HCT116 (cell line): ENCODE measurements around the gene TM4SF4. TPM values are rescaled to one million over a fixed set of nuclear protein-coding genes. Genes with fewer than 3 reads are reported as not detected.

Source experiments
- ATAC-seq: fragments of 200-7000 bp; cut with Tn5 transposase; 2 replicates; pipeline ENCODE4 v1.9.1; 2020; ENCODE audit warnings: mild to moderate bottlenecking, moderate library complexity
- BruUV-seq: library from RNA; stranded (reverse); fragments of 400-500 nt; replicated peaks from 2 replicates; lab custom pipeline; 2021; lab: Mats Ljungman, UMichigan
- CTCF ChIA-PET: fragments of 300-600 bp; sonication (Branson Sonifier 250); formaldehyde crosslinking; loops from one replicate; lab custom pipeline; 2021; ENCODE audit warnings: antibody characterized with exemption; lab: Charles Lee
- POLR2A ChIA-PET: fragments of 300-600, 350-600 bp; sonication (Branson Sonifier 250); formaldehyde crosslinking; loops from one replicate; lab custom pipeline; 2021; ENCODE audit warnings: antibody characterized with exemption; lab: Charles Lee
- RAD21 ChIA-PET, 2 experiments: fragments of 300-600 bp; sonication (Branson Sonifier 250); formaldehyde crosslinking; loops; one replicate each; lab custom pipeline; 2023; ENCODE audit warnings: low total read pairs in 2 of 2; ENCODE audit not compliant: uncharacterized antibody in 2 of 2, unreplicated experiment in 2 of 2, low non-redundant PET in 1 of 2; lab: Charles Lee
- DNase-seq: peaks from one replicate; pipeline ENCODE4 v3.0.0-alpha.2; 2010; ENCODE audit warnings: low read depth, low spot score
- H2AFZ ChIP-seq: fragments of 200-600 bp; shearing (Covaris generic), sonication (generic); 2 replicates; pipeline ENCODE4 v1.6.1; 2017; ENCODE audit warnings: low read depth, mixed run types, mixed read lengths, antibody characterized with exemption, low read length; ENCODE audit not compliant: poor library complexity, severe bottlenecking
- H3K27ac ChIP-seq: 2 replicates; pipeline ENCODE4 v1.5.1; 2012; ENCODE audit warnings: low read depth, low read length
- H3K27me3 ChIP-seq: fragments of 200-600 bp; sonication (generic); 2 replicates; pipeline ENCODE4 v1.6.1; 2016; ENCODE audit warnings: mixed run types, low read length, mixed read lengths; ENCODE audit not compliant: insufficient read depth
- H3K36me3 ChIP-seq, 2 experiments: fragments of 200-500 bp in 1 of 2; fragments of 200-600 bp in 1 of 2; sonication (Bioruptor generic) in 1 of 2; sonication (generic) in 1 of 2; 2 replicates each; pipeline versions ENCODE4 v1.5.1 to v1.6.1; 2014 to 2016; ENCODE audit warnings: low read length in 2 of 2, inconsistent platforms in 1 of 2, mixed read lengths in 1 of 2, mixed run types in 1 of 2; ENCODE audit not compliant: insufficient read depth in 2 of 2, control insufficient read depth in 1 of 2
- H3K4me1 ChIP-seq, 2 experiments: fragments of 200-600 bp in 1 of 2; sonication (generic) in 1 of 2; 2 replicates each; pipeline versions ENCODE4 v1.5.1 to v1.6.1; 2012 to 2017; ENCODE audit warnings: low read length in 2 of 2, inconsistent platforms in 1 of 2, mild to moderate bottlenecking in 1 of 2, mixed read lengths in 1 of 2, mixed run types in 1 of 2, moderate library complexity in 1 of 2; ENCODE audit not compliant: insufficient read depth in 2 of 2, control insufficient read depth in 1 of 2
- H3K4me2 ChIP-seq: fragments of 200-600 bp; sonication (generic); 2 replicates; pipeline ENCODE4 v1.6.1; 2017; ENCODE audit warnings: mixed run types, low read length, mixed read lengths
- H3K4me3 ChIP-seq, 2 experiments: fragments of 200-600 bp in 1 of 2; sonication (generic) in 1 of 2; replicated peaks in 1 of 2; 2 replicates each; pipeline ENCODE4 v1.5.1; 2011 to 2016; ENCODE audit warnings: low read length in 2 of 2, control low read depth in 1 of 2, low read depth in 1 of 2, mild to moderate bottlenecking in 1 of 2, mixed read lengths in 1 of 2, mixed run types in 1 of 2
- H3K79me2 ChIP-seq: fragments of 200-600 bp; sonication (generic); 2 replicates; pipeline ENCODE4 v1.6.1; 2017; ENCODE audit warnings: mild to moderate bottlenecking, mixed run types, low read length, moderate library complexity, mixed read lengths; ENCODE audit not compliant: insufficient read depth
- H3K9ac ChIP-seq: fragments of 200-600 bp; sonication (generic); 2 replicates; pipeline ENCODE4 v1.6.1; 2016; ENCODE audit warnings: low read length, mixed read lengths
- H3K9me2 ChIP-seq: fragments of 200-600 bp; sonication (generic), shearing (Covaris generic); 2 replicates; pipeline ENCODE4 v1.6.1; 2017; ENCODE audit warnings: mixed run types, mild to moderate bottlenecking, moderate library complexity; ENCODE audit not compliant: insufficient read depth
- H3K9me3 ChIP-seq, 2 experiments: fragments of 200-500 bp in 1 of 2; fragments of 200-600 bp in 1 of 2; sonication (Bioruptor generic) in 1 of 2; sonication (generic) in 1 of 2; 2 replicates each; pipeline ENCODE4 v1.6.1; 2014 to 2017; ENCODE audit warnings: low read length in 2 of 2, mixed read lengths in 2 of 2, inconsistent platforms in 1 of 2, low read depth in 1 of 2, mild to moderate bottlenecking in 1 of 2, mixed run types in 1 of 2, moderate library complexity in 1 of 2; ENCODE audit not compliant: control insufficient read depth in 1 of 2, insufficient read depth in 1 of 2
- H4K20me1 ChIP-seq: fragments of 200-600 bp; sonication (generic), shearing (Covaris generic); 2 replicates; pipeline ENCODE4 v1.6.1; 2017; ENCODE audit warnings: mixed run types, mild to moderate bottlenecking, moderate library complexity; ENCODE audit not compliant: insufficient read depth
- CBX3 ChIP-seq: IDR thresholded peaks from 2 replicates; pipeline ENCODE4 v1.6.1; 2012; ENCODE audit warnings: low read depth
- CEBPB ChIP-seq: IDR thresholded peaks from 2 replicates; pipeline ENCODE4 v1.6.1; 2012; ENCODE audit warnings: low read depth
- CTCF ChIP-seq, 3 experiments: fragments of 200-600 bp in 1 of 3; sonication (generic) in 1 of 3; IDR thresholded peaks in 2 of 3; conservative IDR thresholded peaks in 1 of 3; 2 replicates each; pipeline ENCODE4 v1.5.1; 2012 to 2017; ENCODE audit warnings: low read depth in 2 of 3, low read length in 2 of 3, antibody characterized with exemption in 1 of 3, borderline replicate concordance in 1 of 3, control low read depth in 1 of 3, mild to moderate bottlenecking in 1 of 3, mixed read lengths in 1 of 3, mixed run types in 1 of 3, moderate library complexity in 1 of 3; ENCODE audit not compliant: insufficient read depth in 1 of 3
- EZH2 ChIP-seq: fragments of 200-600 bp; sonication (generic); IDR thresholded peaks from 2 replicates; pipeline ENCODE4 v1.6.1; 2017; ENCODE audit warnings: antibody characterized with exemption, mixed run types
- EZH2phosphoT487 ChIP-seq: fragments of 200-600 bp; IDR thresholded peaks from 2 replicates; pipeline ENCODE4 v1.6.1; 2018; ENCODE audit warnings: antibody characterized with exemption, borderline replicate concordance
- FOSL1 ChIP-seq: IDR thresholded peaks from 2 replicates; pipeline ENCODE4 v1.6.1; 2012; ENCODE audit warnings: low read depth
- JUND ChIP-seq: IDR thresholded peaks from 2 replicates; pipeline ENCODE4 v1.6.1; 2012
- MAX ChIP-seq: IDR thresholded peaks from 2 replicates; pipeline ENCODE4 v1.6.1; 2012
- POLR2AphosphoS5 ChIP-seq: IDR thresholded peaks from 2 replicates; pipeline ENCODE4 v1.6.1; 2011; ENCODE audit warnings: mild to moderate bottlenecking, low read depth, low read length, moderate library complexity
- RAD21 ChIP-seq: IDR thresholded peaks from 2 replicates; pipeline ENCODE4 v1.6.1; 2012; ENCODE audit warnings: low read depth, mild to moderate bottlenecking
- SP1 ChIP-seq: IDR thresholded peaks from 2 replicates; pipeline ENCODE4 v1.6.1; 2012; ENCODE audit warnings: low read depth
- SRF ChIP-seq: IDR thresholded peaks from 2 replicates; pipeline ENCODE4 v1.6.1; 2012; ENCODE audit warnings: low read depth
- TCF7L2 ChIP-seq: IDR thresholded peaks from 2 replicates; pipeline ENCODE4 v1.7.0; 2011; ENCODE audit warnings: borderline replicate concordance, inconsistent platforms; ENCODE audit not compliant: insufficient read depth, insufficient read length; ENCODE audit errors: extremely low read depth
- ZBTB33 ChIP-seq: IDR thresholded peaks from 2 replicates; pipeline ENCODE4 v1.6.1; 2011; ENCODE audit warnings: mild to moderate bottlenecking, low read length, moderate library complexity; ENCODE audit not compliant: insufficient replicate concordance; ENCODE audit errors: extremely low read depth
- ZNF274 ChIP-seq: fragments of 200-500 bp; sonication (Bioruptor generic); IDR thresholded peaks from 2 replicates; pipeline ENCODE4 v1.6.1; 2014; ENCODE audit warnings: mild to moderate bottlenecking, low read depth, low read length, inconsistent platforms
- intact Hi-C: fragments of 100-400 bp; cut with micrococcal nuclease; formaldehyde crosslinking; loops from 2 replicates; pipeline ENCODE4 v1.10.0; 2022
- total RNA-seq: library from RNA; stranded (reverse); gene quantifications from one replicate; pipeline ENCODE4 v1.2.1, GENCODE V29; 2021; ENCODE audit not compliant: unreplicated experiment

The TM4SF4 gene
- total RNA-seq, 1 experiment from 2014 or later, result 0.91 TPM

GRCh38 chr3:149486726-149487125 is 12.2 kb downstream of the TM4SF4 start:
- Histone ChIP-seq H3K4me3 (no peak overlapping the region), H3K4me1 (peaks cover 0 to 9% of the 10 kb centered on the region in 2 experiments; a peak in 1 of 4 replicates), H3K36me3 (no peaks in the 10 kb centered on the region), H3K79me2 (no peaks in the 10 kb centered on the region), H4K20me1 (no peaks in the 10 kb centered on the region), H2AFZ (no peak overlapping the region), H3K27me3 (no peaks in the 10 kb centered on the region), H3K9me3 (peaks cover 0 to 3% of the 10 kb centered on the region in 2 experiments; a peak in 1 of 4 replicates), H3K9ac (no peak overlapping the region), H3K27ac (no peak overlapping the region), H3K9me2 (no peaks in the 10 kb centered on the region), H3K4me2 (no peak overlapping the region)
- ATAC-seq (no peak), DNase-seq (no peak)
- TF ChIP-seq ZNF274 (no peak), CBX3 (no peak), MAX (no peak), SRF (no peak), RAD21 (no peak), JUND (no peak), EZH2phosphoT487 (no peak), CTCF (IDR thresholded peaks at IDR 0.05 in 2 of 3, conservative IDR thresholded peaks at IDR 0.05 in 1 of 3; ENCODE audit: borderline replicate concordance in 1 of 3, insufficient read depth in 1 of 3, low read depth in 2 of 3, low read length in 2 of 3) (no peak), CEBPB (no peak), EZH2 (no peak), TCF7L2 (no peak), ZBTB33 (no peak), FOSL1 (no peak), SP1 (no peak), POLR2AphosphoS5 (no peak)
- intact Hi-C loops, result no loop called here
- BruUV-seq, result no TSS peak
- ChIA-PET POLR2A (no interaction called here), CTCF (interaction anchor here (0.7 to 1.2 kb wide), 3 partner anchors 82 to 531 kb away, joined by 3 read pairs; no protein-coding TSS in a partner anchor), RAD21 (no interaction called here)
